WTC11 (cell line): ENCODE measurements around the gene PRSS53.

Source experiments
- ARID4B ChIP-seq: sonication (generic); formaldehyde crosslinking; IDR thresholded peaks from 2 replicates; pipeline ENCODE4 v1.8.0; 2023; ENCODE audit warnings: missing genetic modification reagents, mild to moderate bottlenecking, borderline replicate concordance
- ATF2 ChIP-seq: sonication (generic); formaldehyde crosslinking; IDR thresholded peaks from 2 replicates; pipeline ENCODE4 v1.8.1; 2022; ENCODE audit warnings: low read depth, missing genetic modification reagents, borderline replicate concordance
- ATF6 ChIP-seq: sonication (generic); formaldehyde crosslinking; IDR thresholded peaks from 2 replicates; pipeline ENCODE4 v1.8.1; 2023; ENCODE audit warnings: mild to moderate bottlenecking, missing genetic modification reagents
- CTCF ChIP-seq: fragments of 200-600 bp; IDR thresholded peaks from 2 replicates; pipeline ENCODE4 v1.8.0; 2022; ENCODE audit warnings: antibody characterized with exemption
- E2F5 ChIP-seq: sonication (generic); formaldehyde crosslinking; IDR thresholded peaks from 2 replicates; pipeline ENCODE4 v1.8.1; 2022; ENCODE audit warnings: mild to moderate bottlenecking, moderate library complexity, missing genetic modification reagents
- ERG ChIP-seq: fragments of 250-450 bp; sonication (Bioruptor Pico); IDR thresholded peaks from 2 replicates; pipeline ENCODE4 v1.8.0; 2021; ENCODE audit warnings: mild to moderate bottlenecking
- ESRRA ChIP-seq: sonication (generic); formaldehyde crosslinking; IDR thresholded peaks from 2 replicates; pipeline ENCODE4 v1.8.1; 2022; ENCODE audit warnings: mild to moderate bottlenecking, missing genetic modification reagents, borderline replicate concordance
- ETV6 ChIP-seq: sonication (generic); formaldehyde crosslinking; IDR thresholded peaks from 2 replicates; pipeline ENCODE4 v1.8.1; 2022; ENCODE audit warnings: mild to moderate bottlenecking, missing genetic modification reagents
- FOXP1 ChIP-seq: sonication (generic); formaldehyde crosslinking; IDR thresholded peaks from 2 replicates; pipeline ENCODE4 v1.8.0; 2022; ENCODE audit warnings: missing genetic modification reagents, mild to moderate bottlenecking, moderate library complexity, borderline replicate concordance
- IRF1 ChIP-seq: sonication (generic); formaldehyde crosslinking; IDR thresholded peaks from 2 replicates; pipeline ENCODE4 v1.8.0; 2023; ENCODE audit warnings: missing genetic modification reagents
- NFYB ChIP-seq: sonication (generic); formaldehyde crosslinking; conservative IDR thresholded peaks from 2 replicates; pipeline ENCODE4 v1.8.0; 2022; ENCODE audit warnings: low read depth, missing genetic modification reagents
- USF1 ChIP-seq: sonication (generic); formaldehyde crosslinking; IDR thresholded peaks from 2 replicates; pipeline ENCODE4 v1.8.0; 2022; ENCODE audit warnings: mild to moderate bottlenecking, missing genetic modification reagents
- ZNF263 ChIP-seq: sonication (generic); formaldehyde crosslinking; IDR thresholded peaks from 2 replicates; pipeline ENCODE4 v1.8.1; 2022; ENCODE audit warnings: low read depth, mild to moderate bottlenecking, moderate library complexity, missing genetic modification reagents
- ZNF317 ChIP-seq: sonication (generic); formaldehyde crosslinking; IDR thresholded peaks from 2 replicates; pipeline ENCODE4 v1.8.1; 2023; ENCODE audit warnings: low read depth, mild to moderate bottlenecking, moderate library complexity, missing genetic modification reagents, borderline replicate concordance

- TF ChIP-seq CTCF, result no peak
- no peak for TF ChIP-seq FOXP1 (CRISPR knock-in tag)
- TF ChIP-seq ZNF263, result no peak
- no peak for TF ChIP-seq ARID4B (CRISPR knock-in tag)
- no peak for TF ChIP-seq ZNF317 (CRISPR knock-in tag)
- no peak for TF ChIP-seq ATF2 (CRISPR knock-in tag)
- TF ChIP-seq ESRRA (CRISPR knock-in tag), result no peak
- no peak for TF ChIP-seq IRF1 (CRISPR knock-in tag)
- TF ChIP-seq ATF6, result no peak
- no peak; the same call in 1 of the 2 replicates for TF ChIP-seq NFYB (CRISPR knock-in tag)
- TF ChIP-seq E2F5 (CRISPR knock-in tag), result no peak
- no peak for TF ChIP-seq ERG (CRISPR knock-in tag)
- TF ChIP-seq ETV6 (CRISPR knock-in tag), result no peak
- no peak for TF ChIP-seq USF1 (CRISPR knock-in tag)
Measured at GRCh38 chr16:31132303-31132979, 43.7 kb upstream of the PRSS53 start.
